K562 (cell line): ENCODE results near the gene CHRDL2. TPM values are rescaled to one million over a fixed set of nuclear protein-coding genes. Genes with fewer than 3 reads are reported as not detected.

Source experiments
- ATAC-seq: fragments of 200-7000 bp; cut with Tn5 transposase; 3 replicates; pipeline ENCODE4 v1.9.1; 2020; ENCODE audit warnings: moderate library complexity
- BruUV-seq: library from RNA; stranded (reverse); fragments of 400-500 nt; replicated peaks from 2 replicates; lab custom pipeline; 2021; lab: Mats Ljungman, UMichigan
- CTCF ChIA-PET: fragments of 300-600 bp; formaldehyde crosslinking; extraction: SDS; loops from one replicate; lab custom pipeline; 2021; ENCODE audit warnings: low intra/inter-chr PET ratio; lab: Yijun Ruan, JAX
- POLR2A ChIA-PET: fragments of 300-600, 350-650 bp; sonication (Branson Sonifier 250); formaldehyde crosslinking; extraction: SDS; loops from one replicate; lab custom pipeline; 2021; ENCODE audit warnings: antibody characterized with exemption, inconsistent platforms; lab: Yijun Ruan, JAX
- DNase-seq, 4 experiments: peaks; one replicate each; pipeline versions ENCODE4 v3.0.0 to v3.0.0-alpha.2; 2011 to 2018; ENCODE audit warnings: low spot score in 3 of 4, mixed read lengths in 3 of 4; ENCODE audit errors: extremely low read depth in 1 of 4
- FAIRE-seq: peaks from 2 replicates; lab custom pipeline; 2011; peaks lifted over from hg19 to GRCh38; lab: Jason Lieb, UNC
- H2AFZ ChIP-seq: 2 replicates; pipeline ENCODE4 v1.6.0; 2011; ENCODE audit warnings: low read depth, low read length, control low read depth, inconsistent platforms
- H3K27ac ChIP-seq: fragments of 200-600 bp; 3 replicates; pipeline ENCODE4 v1.8.0; 2011; ENCODE audit warnings: low read depth, mild to moderate bottlenecking, control low read depth, inconsistent platforms, low read length, moderate library complexity, mixed read lengths; ENCODE audit errors: extremely low read depth
- H3K27me3 ChIP-seq, 2 experiments: fragments of 300-600 bp in 1 of 2; 2 replicates in 1 of 2; 3 replicates in 1 of 2; pipeline versions ENCODE4 v1.6.0 to v1.8.0; 2011; ENCODE audit warnings: inconsistent platforms in 2 of 2, low read length in 2 of 2, mild to moderate bottlenecking in 1 of 2, mixed read lengths in 1 of 2, moderate library complexity in 1 of 2; ENCODE audit not compliant: control insufficient read depth in 2 of 2, insufficient read depth in 2 of 2
- H3K36me3 ChIP-seq: fragments of 300-600 bp; 3 replicates; pipeline ENCODE4 v1.8.0; 2011; ENCODE audit warnings: mild to moderate bottlenecking, low read length, inconsistent platforms; ENCODE audit not compliant: control insufficient read depth, insufficient read depth
- H3K4me1 ChIP-seq, 2 experiments: fragments of 200-600 bp in 1 of 2; replicated peaks in 1 of 2; 2 replicates in 1 of 2; 3 replicates in 1 of 2; pipeline versions ENCODE4 v1.5.1 to v1.8.0; 2011; ENCODE audit warnings: inconsistent platforms in 2 of 2, low read length in 2 of 2, mild to moderate bottlenecking in 1 of 2, mixed read lengths in 1 of 2, moderate library complexity in 1 of 2; ENCODE audit not compliant: control insufficient read depth in 2 of 2, insufficient read depth in 2 of 2
- H3K4me2 ChIP-seq: 2 replicates; pipeline ENCODE4 v1.6.1; 2011; ENCODE audit warnings: low read length, control low read depth, inconsistent platforms, mixed read lengths; ENCODE audit not compliant: insufficient read depth
- H3K4me3 ChIP-seq: fragments of 200-600 bp; sonication (generic), shearing (Covaris generic); 2 replicates; pipeline ENCODE4 v1.5.1; 2016; ENCODE audit warnings: control low read depth, inconsistent platforms
- H3K79me2 ChIP-seq: fragments of 200-600 bp; 3 replicates; pipeline ENCODE4 v1.8.0; 2011; ENCODE audit warnings: low read length, inconsistent platforms; ENCODE audit not compliant: control insufficient read depth, insufficient read depth
- H3K9ac ChIP-seq, 2 experiments: 2 replicates each; pipeline versions ENCODE4 v1.6.0 to v1.6.1; 2011; ENCODE audit warnings: low read depth in 2 of 2, low read length in 2 of 2, control low read depth in 1 of 2, inconsistent platforms in 1 of 2, mild to moderate bottlenecking in 1 of 2, mixed read lengths in 1 of 2; ENCODE audit not compliant: insufficient read depth in 1 of 2
- H3K9me1 ChIP-seq: one replicate; pipeline ENCODE4 v1.6.0; 2011; ENCODE audit warnings: inconsistent platforms, mild to moderate bottlenecking, low read length, moderate library complexity; ENCODE audit not compliant: control insufficient read depth, insufficient read depth
- H3K9me3 ChIP-seq: replicated peaks from 2 replicates; pipeline ENCODE4 v1.5.1; 2011; ENCODE audit warnings: low read depth, low read length, inconsistent platforms; ENCODE audit not compliant: control insufficient read depth, insufficient read depth
- H4K20me1 ChIP-seq: replicated peaks from 2 replicates; pipeline ENCODE4 v1.6.1; 2011; ENCODE audit warnings: low read length, inconsistent platforms, mixed read lengths; ENCODE audit not compliant: control insufficient read depth, insufficient read depth
- CEBPG ChIP-seq, 3 experiments: fragments of 200-800 bp in 1 of 3; sonication (Bioruptor generic) in 1 of 3; sonication (generic) in 1 of 3; formaldehyde crosslinking in 1 of 3; IDR thresholded peaks in 2 of 3; conservative IDR thresholded peaks in 1 of 3; 2 replicates each; pipeline versions ENCODE4 v1.6.1 to v1.8.0; 2016 to 2022; ENCODE audit warnings: missing compliant biosample characterization in 2 of 3, missing genetic modification characterization in 2 of 3, mild to moderate bottlenecking in 1 of 3, missing genetic modification reagents in 1 of 3
- CLOCK ChIP-seq: fragments of 250-450 bp; sonication (Bioruptor Pico); IDR thresholded peaks from 2 replicates; pipeline ENCODE4 v1.4.0; 2020; ENCODE audit warnings: mild to moderate bottlenecking, moderate library complexity, borderline replicate concordance
- E2F4 ChIP-seq: sonication (generic); formaldehyde crosslinking; IDR thresholded peaks from 2 replicates; pipeline ENCODE4 v1.8.0; 2022; ENCODE audit warnings: mild to moderate bottlenecking, low read depth, missing genetic modification reagents
- MAFF ChIP-seq: IDR thresholded peaks from 2 replicates; pipeline ENCODE4 v1.6.1; 2012; ENCODE audit warnings: low read length, improper control_type of control experiment
- NR3C1 ChIP-seq: sonication (generic); formaldehyde crosslinking; IDR thresholded peaks from 2 replicates; pipeline ENCODE4 v1.8.1; 2022; ENCODE audit warnings: missing genetic modification reagents
- POLR2G ChIP-seq: fragments of 200-400 bp; formaldehyde crosslinking; IDR thresholded peaks from 2 replicates; pipeline ENCODE4 v1.6.1; 2017; ENCODE audit warnings: low read depth, mild to moderate bottlenecking, antibody characterized with exemption, low read length, moderate library complexity
- UBTF ChIP-seq, 2 experiments: IDR thresholded peaks; 2 replicates each; pipeline ENCODE4 v1.6.1; 2012; ENCODE audit warnings: improper control_type of control experiment in 2 of 2, low read depth in 2 of 2, low read length in 2 of 2, borderline replicate concordance in 1 of 2
- ZC3H8 ChIP-seq: fragments of 450-650 bp; IDR thresholded peaks from 2 replicates; pipeline ENCODE4 v1.6.1; 2017
- ZNF324 ChIP-seq: fragments of 250-450 bp; sonication (Bioruptor Pico); IDR thresholded peaks from 2 replicates; pipeline ENCODE4 v1.4.0; 2020; ENCODE audit warnings: mild to moderate bottlenecking
- ZNF518B ChIP-seq: fragments of 250-450 bp; sonication (Bioruptor Pico); IDR thresholded peaks from 2 replicates; pipeline ENCODE4 v1.5.0; 2021; ENCODE audit warnings: mild to moderate bottlenecking, moderate library complexity
- WGBS: fragments of 100-300 bp; shearing (Covaris generic); methylation state at CpG from one replicate; pipeline ENCODE4 v1.1.6; 2016; ENCODE audit warnings: low coverage, mixed read lengths; ENCODE audit not compliant: insufficient coverage; ENCODE audit errors: missing lambda C conversion rate; 5-methylcytosine and 5-hydroxymethylcytosine counted together
- in situ Hi-C: fragments of 300-500 bp; cut with MboI; formaldehyde crosslinking; loops from 4 replicates; pipeline ENCODE4 v1.15.0; 2018; ENCODE audit warnings: inconsistent platforms, mixed read lengths
- intact Hi-C: fragments of 100-400 bp; cut with micrococcal nuclease; formaldehyde crosslinking; loops from 2 replicates; pipeline ENCODE4 v1.14.2; 2022
- polyA plus RNA-seq, 8 experiments: library from polyadenylated mRNA; depleted of rRNA in 4 of 8; stranded (reverse) in 5 of 8; unstranded in 3 of 8; fragments of >200 nt; fragmentation: Nextera tagmentation in 2 of 8; fragmentation: Illumina TruSeq in 1 of 8; extraction: Ambion mirVana in 2 of 8; extraction: Trizol in 1 of 8; gene quantifications; 2 replicates each; pipeline versions ENCODE4 v1.2.1 to v1.2.3, GENCODE V29; 2011 to 2014; ENCODE audit warnings: inconsistent platforms in 1 of 8, missing spikeins in 1 of 8
- total RNA-seq, 7 experiments: library from RNA; depleted of rRNA in 6 of 7; stranded (reverse); fragments of >200 nt in 6 of 7; fragmentation: Illumina TruSeq in 2 of 7; extraction: Trizol in 2 of 7; gene quantifications; 2 replicates each; pipeline versions ENCODE4 v1.2.1 to v1.2.3, GENCODE V29; 2011 to 2021; ENCODE audit warnings: low replicate concordance in 1 of 7

CHRDL2 gene
- total and polyA plus RNA-seq, 9 of the 15 experiments (the other 6 are each of a cell fraction or from before 2014, with no cell fraction given): not detected

- peaks cover 5 to 9% of the 10 kb centered on the region in 2 experiments; a peak in 3 of 5 replicates for H3K4me1 ChIP-seq
- DNase-seq: no peak
- no TSS peak for BruUV-seq
- H3K79me2 ChIP-seq: peaks cover 67% of the 10 kb centered on the region
- no peak for FAIRE-seq
- no peak for ATAC-seq
- H3K9me1 ChIP-seq: no peaks in the 10 kb centered on the region
- POLR2A ChIA-PET: no interaction called here
- CTCF ChIA-PET: no interaction called here
- H3K4me3 ChIP-seq: no peak overlapping the region
- 78% methylated on average over 15 of the region's 15 CpGs for WGBS
- H3K9ac ChIP-seq: no peak overlapping the region
- no peak overlapping the region for H3K4me2 ChIP-seq
- no peak overlapping the region for H3K27ac ChIP-seq
- no peaks in the 10 kb centered on the region for H4K20me1 ChIP-seq
- intact Hi-C loops: no loop called here
- H3K36me3 ChIP-seq: peaks cover 8% of the 10 kb centered on the region; the same call in 1 of the 3 replicates
- no peaks in the 10 kb centered on the region for H3K27me3 ChIP-seq
- in situ Hi-C loops: no loop called here
- no peaks in the 10 kb centered on the region for H3K9me3 ChIP-seq
- H2AFZ ChIP-seq: no peak overlapping the region
- TF ChIP-seq E2F4 (CRISPR knock-in tag) (no peak), MAFF (no peak), ZC3H8 (no peak), POLR2G (no peak), CEBPG (CRISPR knock-in tag; IDR thresholded peaks at IDR 0.05) (no peak), CEBPG (tag; conservative IDR thresholded peaks at IDR 0.05 in 1 of 2, IDR thresholded peaks at IDR 0.05 in 1 of 2) (no peak), UBTF (IDR thresholded peaks at IDR 0.05; ENCODE audit: borderline replicate concordance in 1 of 2, low read depth in 2 of 2, low read length in 2 of 2) (no peak), CLOCK (CRISPR knock-in tag) (no peak), ZNF518B (CRISPR knock-in tag) (no peak), NR3C1 (no peak), ZNF324 (CRISPR knock-in tag) (no peak)
Measured at GRCh38 chr11:74754507-74755252, 23.5 kb upstream of the CHRDL2 start.
